ENCODE measurements around the gene UNC5B. TPM values are rescaled to one million over a fixed set of nuclear protein-coding genes. Genes with fewer than 3 reads are reported as not detected.

UNC5B gene
- total RNA-seq, 1 donor from 2014 or later, result 13.1 TPM

DNA sequence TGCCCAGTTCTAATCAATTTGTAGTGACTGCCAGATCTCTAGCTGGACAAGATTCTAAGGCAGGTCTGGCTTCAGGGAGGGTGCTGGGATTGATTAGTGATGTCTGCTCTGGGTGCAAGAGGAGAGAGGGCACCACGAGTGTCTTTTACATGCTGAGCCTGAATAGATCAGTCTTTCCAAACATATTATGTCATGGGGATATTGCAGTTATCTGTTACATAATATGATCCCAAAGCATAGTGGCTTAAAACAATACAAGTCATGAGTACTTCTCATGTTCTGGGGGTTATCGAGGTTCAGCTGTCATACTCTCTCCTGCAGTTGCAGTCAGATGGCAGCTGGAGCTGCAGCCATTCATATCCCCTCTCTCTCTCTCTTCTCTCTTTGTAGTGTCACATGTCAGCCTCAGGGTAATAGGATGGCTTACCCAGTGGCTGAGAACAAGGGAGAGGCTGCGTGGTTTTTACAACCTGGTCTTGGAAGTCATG lies 132.7 kb downstream of the UNC5B start:
- no peak overlapping the region for H3K4me3 Mint-ChIP-seq (ENCODE audit: unreplicated experiment)

GRCh38 chr10:71345694-71346093 lies 133.3 kb downstream of the UNC5B start:
- no peaks in the 10 kb centered on the region for H3K4me1 Mint-ChIP-seq (ENCODE audit: unreplicated experiment)
- TF ChIP-seq, protein P1, sequence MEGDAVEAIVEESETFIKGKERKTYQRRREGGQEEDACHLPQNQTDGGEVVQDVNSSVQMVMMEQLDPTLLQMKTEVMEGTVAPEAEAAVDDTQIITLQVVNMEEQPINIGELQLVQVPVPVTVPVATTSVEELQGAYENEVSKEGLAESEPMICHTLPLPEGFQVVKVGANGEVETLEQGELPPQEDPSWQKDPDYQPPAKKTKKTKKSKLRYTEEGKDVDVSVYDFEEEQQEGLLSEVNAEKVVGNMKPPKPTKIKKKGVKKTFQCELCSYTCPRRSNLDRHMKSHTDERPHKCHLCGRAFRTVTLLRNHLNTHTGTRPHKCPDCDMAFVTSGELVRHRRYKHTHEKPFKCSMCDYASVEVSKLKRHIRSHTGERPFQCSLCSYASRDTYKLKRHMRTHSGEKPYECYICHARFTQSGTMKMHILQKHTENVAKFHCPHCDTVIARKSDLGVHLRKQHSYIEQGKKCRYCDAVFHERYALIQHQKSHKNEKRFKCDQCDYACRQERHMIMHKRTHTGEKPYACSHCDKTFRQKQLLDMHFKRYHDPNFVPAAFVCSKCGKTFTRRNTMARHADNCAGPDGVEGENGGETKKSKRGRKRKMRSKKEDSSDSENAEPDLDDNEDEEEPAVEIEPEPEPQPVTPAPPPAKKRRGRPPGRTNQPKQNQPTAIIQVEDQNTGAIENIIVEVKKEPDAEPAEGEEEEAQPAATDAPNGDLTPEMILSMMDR (IDR thresholded peaks at IDR 0.05), result no peak
- no peak for DNase-seq (ENCODE audit: extremely low spot score, unreplicated experiment)
- no peak overlapping the region for H3K27ac Mint-ChIP-seq (ENCODE audit: unreplicated experiment)
- no peaks in the 10 kb centered on the region for H3K9me3 Mint-ChIP-seq (ENCODE audit: unreplicated experiment)
- H3K36me3 Mint-ChIP-seq (ENCODE audit: unreplicated experiment), result no peaks in the 10 kb centered on the region
- peaks cover 3% of the 10 kb centered on the region for H3K27me3 Mint-ChIP-seq (ENCODE audit: unreplicated experiment)
- H3K4me3 Mint-ChIP-seq (ENCODE audit: unreplicated experiment), result no peak overlapping the region

More for the DNA sequence above, 132.7 kb downstream of the UNC5B start:
- no peaks in the 10 kb centered on the region for H3K36me3 Mint-ChIP-seq (ENCODE audit: unreplicated experiment)
- peaks cover 3% of the 10 kb centered on the region for H3K27me3 Mint-ChIP-seq (ENCODE audit: unreplicated experiment)
- TF ChIP-seq, protein P1 (IDR thresholded peaks at IDR 0.05), result no peak
- no peak for DNase-seq (ENCODE audit: extremely low spot score, unreplicated experiment)
- H3K4me1 Mint-ChIP-seq (ENCODE audit: unreplicated experiment), result no peaks in the 10 kb centered on the region
- no peak overlapping the region for H3K27ac Mint-ChIP-seq (ENCODE audit: unreplicated experiment)
- no peaks in the 10 kb centered on the region for H3K9me3 Mint-ChIP-seq (ENCODE audit: unreplicated experiment)

DNA sequence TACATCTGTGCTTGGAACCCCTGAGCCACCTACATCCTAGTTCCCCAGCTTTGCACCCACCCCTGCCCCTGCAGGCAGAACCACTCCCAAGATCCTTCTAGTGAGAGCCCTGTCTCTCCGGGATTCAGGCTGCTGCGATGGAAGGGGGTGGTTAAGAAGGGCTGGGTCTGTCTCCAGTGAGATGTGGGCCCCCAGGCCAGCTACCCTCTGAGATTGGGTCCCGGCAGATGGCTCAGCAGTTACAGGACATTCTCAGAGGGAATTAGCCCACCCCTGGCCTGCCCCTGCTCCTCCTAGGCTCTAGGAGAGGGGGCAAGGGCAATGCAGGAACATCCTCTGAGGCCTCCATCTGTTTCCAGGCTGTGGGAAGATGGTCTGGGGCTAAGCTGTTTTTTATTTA lies 134.4 kb downstream of the UNC5B start:
- Mint-ChIP-seq H3K27ac (ENCODE audit: unreplicated experiment) (no peak overlapping the region), H3K9me3 (ENCODE audit: unreplicated experiment) (no peaks in the 10 kb centered on the region), H3K27me3 (ENCODE audit: unreplicated experiment) (peaks cover 3% of the 10 kb centered on the region), H3K4me3 (ENCODE audit: unreplicated experiment) (no peak overlapping the region), H3K36me3 (ENCODE audit: unreplicated experiment) (no peaks in the 10 kb centered on the region), H3K4me1 (ENCODE audit: unreplicated experiment) (no peaks in the 10 kb centered on the region)
- TF ChIP-seq, protein P1 (IDR thresholded peaks at IDR 0.05), result no peak
- DNase-seq (ENCODE audit: extremely low spot score, unreplicated experiment), result no peak

DNA sequence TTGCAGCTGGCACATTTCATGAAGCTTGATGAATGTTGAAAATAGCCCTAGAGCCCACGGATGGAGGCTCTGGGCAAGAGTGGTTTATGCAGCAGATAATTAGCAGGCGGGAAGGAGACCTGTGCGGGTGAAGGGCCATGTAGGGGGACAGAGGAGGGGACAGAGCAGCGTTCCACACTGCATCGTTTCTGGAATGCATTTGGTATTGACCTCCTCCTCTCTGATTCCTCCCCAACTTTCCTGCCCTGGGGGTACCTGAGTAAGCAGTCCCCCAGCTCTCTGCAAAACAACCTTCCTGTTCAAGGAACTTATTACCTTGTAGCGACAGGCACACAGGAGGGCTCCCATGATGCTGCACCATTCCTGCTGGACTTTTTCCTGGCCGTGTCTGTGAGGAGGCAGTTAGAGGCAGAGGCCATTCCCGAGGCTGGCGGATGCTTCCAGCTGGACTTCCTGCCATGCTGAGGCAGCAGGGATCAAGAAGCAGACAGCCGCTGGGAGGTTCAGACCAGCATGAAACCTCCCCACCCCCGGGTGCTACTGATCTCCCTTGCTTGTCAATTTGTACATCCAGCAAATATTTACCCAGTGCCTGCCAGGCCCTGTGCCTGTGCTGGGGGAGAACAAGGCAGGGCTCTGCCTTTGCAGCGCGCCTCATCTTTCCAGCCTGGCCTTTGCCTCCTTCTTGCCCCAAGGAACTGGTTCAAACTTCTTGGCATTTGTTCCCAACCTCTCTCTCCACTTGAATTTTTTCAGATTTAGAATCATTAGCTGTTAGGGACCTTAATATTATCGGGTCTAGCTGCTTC lies 135.4 kb downstream of the UNC5B start:
- Mint-ChIP-seq H3K4me1 (ENCODE audit: unreplicated experiment) (no peaks in the 10 kb centered on the region), H3K9me3 (ENCODE audit: unreplicated experiment) (no peaks in the 10 kb centered on the region), H3K27me3 (ENCODE audit: unreplicated experiment) (peaks cover 6% of the 10 kb centered on the region), H3K36me3 (ENCODE audit: unreplicated experiment) (no peaks in the 10 kb centered on the region), H3K4me3 (ENCODE audit: unreplicated experiment) (no peak overlapping the region), H3K27ac (ENCODE audit: unreplicated experiment) (no peak overlapping the region)
- DNase-seq (ENCODE audit: extremely low spot score, unreplicated experiment), result no peak
- TF ChIP-seq, protein P1 (IDR thresholded peaks at IDR 0.05), result no peak

GRCh38 chr10:71348850-71349249 lies 136.5 kb downstream of the UNC5B start:
- Mint-ChIP-seq H3K4me1 (ENCODE audit: unreplicated experiment) (no peaks in the 10 kb centered on the region), H3K9me3 (ENCODE audit: unreplicated experiment) (no peaks in the 10 kb centered on the region), H3K4me3 (ENCODE audit: unreplicated experiment) (no peak overlapping the region), H3K27ac (ENCODE audit: unreplicated experiment) (no peak overlapping the region), H3K27me3 (ENCODE audit: unreplicated experiment) (peaks cover 6% of the 10 kb centered on the region), H3K36me3 (ENCODE audit: unreplicated experiment) (no peaks in the 10 kb centered on the region)
- no peak for DNase-seq (ENCODE audit: extremely low spot score, unreplicated experiment)
- TF ChIP-seq, protein P1 (IDR thresholded peaks at IDR 0.05), result no peak
